IMR-90 (cell line): ENCODE measurements around the gene ELP4. TPM values are rescaled to one million over a fixed set of nuclear protein-coding genes. Genes with fewer than 3 reads are reported as not detected.

Experiments used
- ATAC-seq: fragments of 200-7000 bp; cut with Tn5 transposase; 2 replicates; pipeline ENCODE4 v1.9.1; 2020; ENCODE audit warnings: low read depth, mild to moderate bottlenecking, moderate library complexity
- BruUV-seq: library from RNA; stranded (reverse); fragments of 400-500 nt; replicated peaks from 2 replicates; lab custom pipeline; 2021; lab: Mats Ljungman, UMichigan
- CTCF ChIA-PET: fragments of 300-600 bp; formaldehyde crosslinking; extraction: SDS; loops from one replicate; lab custom pipeline; 2021; ENCODE audit warnings: antibody characterized with exemption; lab: Yijun Ruan, JAX
- POLR2A ChIA-PET: fragments of 300-600 bp; sonication (Branson Sonifier 250); formaldehyde crosslinking; loops from one replicate; lab custom pipeline; 2022; ENCODE audit warnings: antibody characterized with exemption; ENCODE audit not compliant: unreplicated experiment; lab: Charles Lee
- DNase-seq: peaks from one replicate; pipeline ENCODE4 v3.0.0; 2013
- H2AFZ ChIP-seq: replicated peaks from 2 replicates; pipeline ENCODE3; 2013; ENCODE audit warnings: low read length, mild to moderate bottlenecking; ENCODE audit not compliant: poor library complexity
- H2AK5ac ChIP-seq: 2 replicates; pipeline ENCODE4 v1.6.1; 2013; ENCODE audit warnings: low read depth, low read length, inconsistent platforms
- H2AK9ac ChIP-seq: replicated peaks from 2 replicates; pipeline ENCODE3; 2013; ENCODE audit warnings: mild to moderate bottlenecking, low read depth, low read length, moderate library complexity; ENCODE audit not compliant: poor library complexity
- H2BK120ac ChIP-seq: 2 replicates; pipeline ENCODE4 v1.6.1; 2013; ENCODE audit warnings: low read depth, low read length, inconsistent platforms
- H2BK15ac ChIP-seq: 3 replicates; pipeline ENCODE4 v1.6.1; 2013; ENCODE audit warnings: low read depth, low read length, inconsistent platforms
- H2BK20ac ChIP-seq: 2 replicates; pipeline ENCODE4 v1.6.1; 2013; ENCODE audit warnings: low read depth, mild to moderate bottlenecking, inconsistent platforms, low read length, moderate library complexity
- H2BK5ac ChIP-seq: 2 replicates; pipeline ENCODE4 v1.6.1; 2013; ENCODE audit warnings: mild to moderate bottlenecking, low read depth, low read length, inconsistent platforms; ENCODE audit not compliant: poor library complexity, severe bottlenecking
- H3K14ac ChIP-seq: replicated peaks from 2 replicates; pipeline ENCODE4 v1.6.1; 2013; ENCODE audit warnings: low read depth, low read length, inconsistent platforms
- H3K18ac ChIP-seq: 2 replicates; pipeline ENCODE4 v1.6.1; 2013; ENCODE audit warnings: low read depth, low read length, control low read depth
- H3K23ac ChIP-seq: 2 replicates; pipeline ENCODE4 v1.6.1; 2013; ENCODE audit warnings: low read depth, low read length, inconsistent platforms
- H3K27ac ChIP-seq: 2 replicates; pipeline ENCODE4 v1.5.1; 2013; ENCODE audit warnings: mild to moderate bottlenecking, control low read depth, low read length; ENCODE audit not compliant: insufficient read depth
- H3K27me3 ChIP-seq: 2 replicates; pipeline ENCODE4 v1.6.1; 2013; ENCODE audit warnings: low read length; ENCODE audit not compliant: control insufficient read depth, insufficient read depth
- H3K36me3 ChIP-seq: 2 replicates; pipeline ENCODE4 v1.6.1; 2013; ENCODE audit warnings: low read length, mixed read lengths; ENCODE audit not compliant: control insufficient read depth, insufficient read depth
- H3K4ac ChIP-seq: 2 replicates; pipeline ENCODE4 v1.6.1; 2013; ENCODE audit warnings: low read depth, low read length, inconsistent platforms
- H3K4me1 ChIP-seq: 2 replicates; pipeline ENCODE4 v1.6.1; 2013; ENCODE audit warnings: low read length, mixed read lengths; ENCODE audit not compliant: control insufficient read depth, insufficient read depth
- H3K4me2 ChIP-seq: 2 replicates; pipeline ENCODE4 v1.6.1; 2013; ENCODE audit warnings: low read depth, mild to moderate bottlenecking, control low read depth, low read length, moderate library complexity
- H3K4me3 ChIP-seq: 2 replicates; pipeline ENCODE4 v1.5.1; 2013; ENCODE audit warnings: low read depth, mild to moderate bottlenecking, control low read depth, low read length, moderate library complexity; ENCODE audit not compliant: insufficient read depth
- H3K56ac ChIP-seq: 2 replicates; pipeline ENCODE4 v1.6.1; 2013; ENCODE audit warnings: low read length, inconsistent platforms; ENCODE audit not compliant: insufficient read depth; ENCODE audit errors: extremely low read depth
- H3K79me1 ChIP-seq, 2 experiments: 2 replicates each; pipeline ENCODE4 v1.6.1; 2013; ENCODE audit warnings: low read length in 2 of 2, inconsistent platforms in 1 of 2, low read depth in 1 of 2
- H3K9ac ChIP-seq: 2 replicates; pipeline ENCODE4 v1.6.1; 2013; ENCODE audit warnings: low read depth, low read length, control low read depth
- H3K9me1 ChIP-seq: 2 replicates; pipeline ENCODE4 v1.6.1; 2013; ENCODE audit warnings: low read length, inconsistent platforms; ENCODE audit not compliant: insufficient read depth
- H3K9me3 ChIP-seq: 2 replicates; pipeline ENCODE4 v1.6.1; 2013; ENCODE audit warnings: low read length; ENCODE audit not compliant: control insufficient read depth, insufficient read depth
- H4K20me1 ChIP-seq: 2 replicates; pipeline ENCODE4 v1.6.1; 2013; ENCODE audit warnings: low read length, inconsistent platforms; ENCODE audit not compliant: insufficient read depth
- H4K5ac ChIP-seq: 2 replicates; pipeline ENCODE4 v1.6.1; 2013; ENCODE audit warnings: mild to moderate bottlenecking, low read depth, low read length, control low read depth
- H4K8ac ChIP-seq, 2 experiments: 2 replicates each; pipeline ENCODE4 v1.6.1; 2013; ENCODE audit warnings: low read depth in 2 of 2, low read length in 2 of 2, control low read depth in 1 of 2, inconsistent platforms in 1 of 2
- H4K91ac ChIP-seq: 2 replicates; pipeline ENCODE4 v1.6.1; 2013; ENCODE audit warnings: low read depth, low read length, inconsistent platforms; ENCODE audit not compliant: insufficient read depth
- CEBPB ChIP-seq: IDR thresholded peaks from 2 replicates; pipeline ENCODE4 v1.6.1; 2012; ENCODE audit warnings: low read depth, low read length, improper control_type of control experiment
- RCOR1 ChIP-seq: IDR thresholded peaks from 2 replicates; pipeline ENCODE4 v1.6.1; 2012; ENCODE audit warnings: mild to moderate bottlenecking, low read length, improper control_type of control experiment; ENCODE audit not compliant: insufficient replicate concordance
- dilution Hi-C: fragments of 300-500 bp; cut with HindIII; formaldehyde crosslinking; loops from one replicate; pipeline ENCODE4 v1.14.3; 2018; ENCODE audit warnings: low sequenced_read_pairs; ENCODE audit not compliant: unreplicated experiment
- in situ Hi-C: fragments of 300-500 bp; cut with MboI; formaldehyde crosslinking; loops from 3 replicates; pipeline ENCODE4 v1.14.3; 2019; ENCODE audit warnings: low sequenced_read_pairs, inconsistent platforms, mixed read lengths
- intact Hi-C: fragments of 100-400 bp; cut with micrococcal nuclease; formaldehyde crosslinking; loops from 2 replicates; pipeline ENCODE4 v1.10.0; 2022
- polyA plus RNA-seq, 3 experiments: library from polyadenylated mRNA; depleted of rRNA; stranded (reverse); fragments of >200 nt; gene quantifications; 2 replicates each; pipeline ENCODE4 v1.2.3, GENCODE V29; 2012; ENCODE audit warnings: low replicate concordance in 1 of 3
- total RNA-seq: library from RNA; depleted of rRNA; stranded (reverse); fragments of >200 nt; gene quantifications from 2 replicates; pipeline ENCODE4 v1.2.3, GENCODE V29; 2012

ELP4 gene
- total and polyA plus RNA-seq, 2 of the 4 experiments (the other 2 are of a cell fraction): 8.4 to 20.4 TPM

GRCh38 chr11:31617246-31617645 lies 107.7 kb downstream of the ELP4 start:
- no peak overlapping the region for H2BK15ac ChIP-seq
- dilution Hi-C loops: no loop called here
- POLR2A ChIA-PET: no interaction called here

More at GRCh38 chr11:31617246-31617645, 107.7 kb downstream of the ELP4 start:
- no TSS peak for BruUV-seq
- Histone ChIP-seq H3K18ac (no peak overlapping the region), H4K91ac (no peak overlapping the region), H3K9me3 (no peaks in the 10 kb centered on the region), H2AFZ (no peak overlapping the region), H2BK120ac (no peak overlapping the region), H3K4me1 (no peaks in the 10 kb centered on the region), H3K14ac (no peak overlapping the region), H2BK20ac (no peak overlapping the region), H3K9me1 (no peaks in the 10 kb centered on the region), H2BK5ac (no peak overlapping the region), H3K4me2 (no peak overlapping the region), H3K4me3 (no peak overlapping the region), H3K79me1 (no peaks in the 10 kb centered on the region), H4K5ac (no peak overlapping the region), H3K56ac (no peak overlapping the region), H3K4ac (no peak overlapping the region), H4K8ac (no peak overlapping the region), H3K9ac (no peak overlapping the region), H3K27ac (no peak overlapping the region), H3K23ac (no peak overlapping the region), H4K20me1 (no peaks in the 10 kb centered on the region), H2AK9ac (no peak overlapping the region), H2AK5ac (no peak overlapping the region), H3K27me3 (no peaks in the 10 kb centered on the region), H3K36me3 (no peaks in the 10 kb centered on the region)
- TF ChIP-seq RCOR1 (no peak), CEBPB (no peak)
- in situ Hi-C loops: no loop called here
- CTCF ChIA-PET: no interaction called here
- no peak for ATAC-seq
- intact Hi-C loops: no loop called here
- DNase-seq: no peak
